ENCODE results near the gene HMGXB4.

Gene HMGXB4

DNA sequence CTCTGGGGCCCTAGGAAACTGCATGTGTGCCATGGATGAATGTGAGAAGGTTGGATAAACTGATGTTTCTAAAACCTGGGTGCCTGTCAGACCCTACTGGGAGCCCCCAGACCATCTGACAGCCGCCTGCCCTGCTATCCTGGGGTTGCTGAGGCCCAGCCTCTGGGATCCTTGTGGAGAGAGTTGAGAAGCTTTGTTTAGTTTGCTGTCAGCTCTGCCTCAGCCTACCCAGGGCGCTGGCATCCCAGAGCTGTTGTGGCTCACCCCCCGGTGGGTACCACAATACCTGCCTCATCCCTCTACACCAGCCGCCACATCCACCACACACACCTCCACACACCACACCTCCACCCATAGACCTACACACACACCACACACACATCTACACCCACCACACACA is 85.1 kb downstream of the HMGXB4 start:
- no peak overlapping the region for H3K4me3 ChIP-seq (ENCODE audit: low read depth, low read length)
- TF ChIP-seq, protein P1, sequence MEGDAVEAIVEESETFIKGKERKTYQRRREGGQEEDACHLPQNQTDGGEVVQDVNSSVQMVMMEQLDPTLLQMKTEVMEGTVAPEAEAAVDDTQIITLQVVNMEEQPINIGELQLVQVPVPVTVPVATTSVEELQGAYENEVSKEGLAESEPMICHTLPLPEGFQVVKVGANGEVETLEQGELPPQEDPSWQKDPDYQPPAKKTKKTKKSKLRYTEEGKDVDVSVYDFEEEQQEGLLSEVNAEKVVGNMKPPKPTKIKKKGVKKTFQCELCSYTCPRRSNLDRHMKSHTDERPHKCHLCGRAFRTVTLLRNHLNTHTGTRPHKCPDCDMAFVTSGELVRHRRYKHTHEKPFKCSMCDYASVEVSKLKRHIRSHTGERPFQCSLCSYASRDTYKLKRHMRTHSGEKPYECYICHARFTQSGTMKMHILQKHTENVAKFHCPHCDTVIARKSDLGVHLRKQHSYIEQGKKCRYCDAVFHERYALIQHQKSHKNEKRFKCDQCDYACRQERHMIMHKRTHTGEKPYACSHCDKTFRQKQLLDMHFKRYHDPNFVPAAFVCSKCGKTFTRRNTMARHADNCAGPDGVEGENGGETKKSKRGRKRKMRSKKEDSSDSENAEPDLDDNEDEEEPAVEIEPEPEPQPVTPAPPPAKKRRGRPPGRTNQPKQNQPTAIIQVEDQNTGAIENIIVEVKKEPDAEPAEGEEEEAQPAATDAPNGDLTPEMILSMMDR (conservative IDR thresholded peaks at IDR 0.05; ENCODE audit: low read depth, low read length) = no peak
- DNase-seq (ENCODE audit: low read depth) = no peak

DNA sequence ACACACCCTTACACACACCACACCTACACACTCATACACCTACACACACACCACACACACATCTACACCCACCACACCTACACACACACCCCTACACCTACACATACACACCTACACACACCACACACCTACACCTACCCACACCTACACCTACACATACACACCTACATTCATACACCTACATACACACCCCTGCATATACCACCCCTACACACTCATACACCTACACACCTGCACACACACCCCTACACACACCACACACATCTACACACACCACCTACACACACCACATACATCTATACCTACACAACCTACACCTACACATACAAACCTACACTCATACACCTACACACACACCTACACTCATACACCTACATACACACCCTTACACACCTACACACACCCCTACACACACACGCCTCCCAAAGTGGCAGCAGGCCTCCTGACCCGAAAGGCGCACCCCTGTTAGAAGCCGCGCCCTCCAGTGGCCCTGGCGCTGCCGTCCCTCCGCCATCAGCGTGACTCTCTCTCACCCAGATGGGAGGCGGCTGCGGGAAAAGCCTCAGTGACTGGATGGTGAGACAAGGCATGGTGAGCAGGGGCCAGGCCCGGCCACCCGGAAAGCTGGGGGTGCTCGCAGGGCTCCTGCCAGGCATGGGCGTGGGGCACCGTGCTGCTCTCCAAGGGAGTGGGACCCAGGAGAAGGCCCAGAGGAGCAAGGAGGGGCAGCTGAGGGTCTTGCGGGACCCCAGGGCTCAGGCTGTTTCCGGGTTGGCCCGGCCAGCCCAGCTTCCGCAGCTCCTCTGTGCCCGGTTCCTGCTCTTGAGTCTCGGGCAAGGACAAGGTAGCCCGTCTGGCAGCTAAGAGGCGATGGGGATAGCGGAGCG is 86.6 kb downstream of the HMGXB4 start:
- TF ChIP-seq, protein P1 (conservative IDR thresholded peaks at IDR 0.05; ENCODE audit: low read depth, low read length) = no peak
- no peak for DNase-seq (ENCODE audit: low read depth)
- no peak overlapping the region for H3K4me3 ChIP-seq (ENCODE audit: low read depth, low read length)

DNA sequence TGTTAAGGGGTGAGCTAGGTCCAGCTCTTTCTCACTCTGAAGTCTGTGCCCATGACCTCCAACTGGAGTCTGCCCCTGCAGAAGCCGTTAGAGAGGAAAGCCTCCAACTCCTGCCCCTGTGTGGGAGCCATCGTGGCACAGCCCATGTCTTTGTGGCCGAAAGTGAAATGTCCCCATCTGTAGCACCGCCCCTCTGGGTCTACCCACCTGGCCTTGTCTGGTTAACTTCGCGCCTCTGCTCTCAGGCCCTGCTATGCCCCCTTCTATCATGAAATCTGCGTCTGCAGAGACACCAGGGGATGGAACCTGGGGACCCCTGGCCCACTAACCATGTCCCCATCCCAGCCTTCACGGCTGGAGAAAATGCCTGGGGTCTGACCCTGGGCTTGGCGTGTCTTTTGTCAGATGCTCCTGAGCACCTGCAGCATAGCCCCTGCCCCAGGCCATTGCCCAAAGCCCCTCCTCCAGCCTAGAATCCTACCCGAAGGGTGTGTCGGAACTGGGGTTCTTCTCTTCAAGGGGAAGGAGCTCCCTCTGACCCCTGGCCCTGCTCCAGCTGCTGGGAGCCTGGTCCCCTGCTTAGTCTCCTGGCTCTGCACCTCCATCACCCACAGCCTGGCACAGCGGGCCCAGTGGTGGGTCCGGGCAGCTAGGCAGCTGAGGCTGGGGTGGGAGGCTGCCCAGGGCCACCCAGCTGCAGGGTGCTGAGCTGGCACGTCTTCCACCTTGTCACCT is 87.8 kb downstream of the HMGXB4 start:
- TF ChIP-seq, protein P1 (conservative IDR thresholded peaks at IDR 0.05; ENCODE audit: low read depth, low read length) = no peak
- no peak for DNase-seq (ENCODE audit: low read depth)
- H3K4me3 ChIP-seq (ENCODE audit: low read depth, low read length) = no peak overlapping the region
